ENCODE data around the gene HAND1.
"Not testable (repeated sequence)": the region's sequence is repeated elsewhere in the genome, so short reads cannot be mapped to it uniquely, and the experiment has no call there.

- TF ChIP-seq CTCF (IDR thresholded peaks at IDR 0.05; ENCODE audit: insufficient read depth, low read length); GABPA (IDR thresholded peaks at IDR 0.05; ENCODE audit: low read depth); POLR2AphosphoS5 (IDR thresholded peaks at IDR 0.05; ENCODE audit: low read depth); REST (IDR thresholded peaks at IDR 0.05; ENCODE audit: insufficient replicate concordance, low read depth); SPI1 (IDR thresholded peaks at IDR 0.05; ENCODE audit: borderline replicate concordance, low read depth): not testable (repeated sequence)
Measured at GRCh38 chr5:154515488-154515887, 37.5 kb upstream of the HAND1 start.

All from HL-60 (cell line).